Stimulated activated CD8-positive, alpha-beta memory T cell treated with anti-CD3 and anti-CD28 coated beads, Interleukin-2, amount 100 ng/mL, for 48 hours (primary cell): ENCODE results near the gene TTC28.
"Not testable (repeated sequence)": the region's sequence is repeated elsewhere in the genome, so short reads cannot be mapped to it uniquely, and the experiment has no call there.

Experiments
- DNase-seq, 2 donors: peaks; one replicate each; pipeline ENCODE4 v3.0.0-alpha.2; 2020; ENCODE audit warnings: low read depth in 2 of 2

The TTC28 gene

DNA sequence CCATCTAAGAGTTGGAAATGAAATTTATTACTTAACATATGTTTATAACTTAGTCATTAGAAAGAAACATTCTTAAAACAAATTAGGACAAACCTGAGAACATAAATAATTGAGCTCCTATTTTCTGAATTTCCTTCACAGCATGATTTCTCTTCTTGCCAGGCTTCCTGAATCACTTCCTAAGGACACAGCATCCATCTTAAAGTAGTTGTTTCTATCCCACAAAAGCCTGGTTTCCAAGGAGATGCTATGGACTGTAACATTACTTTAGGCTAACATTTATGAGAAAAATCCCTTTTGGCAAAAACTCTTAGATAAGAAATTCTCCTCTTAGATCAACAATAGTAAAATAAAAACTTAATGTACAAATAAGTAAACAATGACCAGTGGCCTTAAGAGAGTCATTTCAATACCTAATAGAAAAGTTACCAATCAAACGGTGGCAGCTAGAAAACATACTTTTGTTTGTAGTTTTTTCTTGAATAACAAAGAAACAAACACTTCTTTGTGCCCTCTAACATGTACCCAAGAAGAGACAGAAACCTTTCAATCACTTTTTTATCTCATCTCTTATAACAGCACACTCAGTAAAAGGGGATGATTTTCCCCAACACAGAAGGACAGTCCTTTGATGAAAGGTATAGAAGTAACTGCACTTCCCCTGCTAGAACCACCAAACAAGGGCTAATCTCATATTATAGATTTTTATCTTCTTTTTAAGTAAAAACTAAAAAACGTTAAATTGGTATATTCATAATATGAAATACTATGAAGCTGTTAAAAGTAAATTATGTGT, 74.5 kb downstream of the TTC28 start:
- DNase-seq: no peak

DNA sequence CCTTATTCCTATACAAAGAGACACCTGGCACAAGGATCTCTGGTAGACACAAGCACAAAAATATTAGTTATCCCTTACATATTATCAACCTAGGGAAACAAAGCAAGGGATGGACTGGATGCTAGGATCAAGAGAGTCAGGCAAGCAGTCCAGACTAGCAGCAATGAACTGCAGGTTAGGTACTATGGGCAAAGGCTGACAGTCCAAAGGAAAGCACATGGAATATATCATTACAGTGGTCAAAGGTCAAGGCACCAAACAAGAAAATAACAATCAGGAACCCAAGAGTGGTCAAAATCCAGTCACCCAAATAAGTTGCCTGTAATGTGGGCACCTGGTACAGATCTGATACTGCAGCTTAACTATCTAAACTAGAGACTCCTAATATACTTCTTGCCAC, 77.7 kb downstream of the TTC28 start:
- no peak for DNase-seq

DNA sequence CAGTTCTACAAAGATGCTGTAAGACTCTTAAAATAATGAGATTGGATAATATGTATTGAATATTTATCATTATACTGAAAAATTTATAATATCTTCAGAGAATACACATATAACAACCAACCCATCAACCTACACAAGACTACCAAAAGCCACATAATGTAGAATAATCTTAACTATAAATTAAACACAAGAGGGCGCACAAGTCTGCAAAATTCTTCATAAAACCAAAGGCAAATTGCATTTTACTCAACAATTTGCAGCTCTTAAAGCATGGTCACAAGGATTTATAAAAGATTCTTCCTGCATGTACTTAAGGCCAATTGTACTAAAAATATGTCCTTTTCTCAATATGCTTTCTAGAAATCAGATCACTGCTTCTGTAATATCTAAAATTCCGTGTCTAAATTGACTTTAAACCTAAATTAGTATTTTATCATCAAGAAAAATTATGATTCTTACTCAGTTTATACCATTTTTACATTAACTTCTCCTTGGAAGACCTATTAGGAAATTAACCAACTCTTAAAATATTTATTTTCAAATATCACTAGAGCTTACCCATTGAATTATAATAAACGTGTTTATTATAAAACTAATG, 79.0 kb downstream of the TTC28 start:
- DNase-seq: no peak

- no peak for DNase-seq
Observed at GRCh38 chr22:28599693-28600092, 79.9 kb downstream of the TTC28 start.

DNA sequence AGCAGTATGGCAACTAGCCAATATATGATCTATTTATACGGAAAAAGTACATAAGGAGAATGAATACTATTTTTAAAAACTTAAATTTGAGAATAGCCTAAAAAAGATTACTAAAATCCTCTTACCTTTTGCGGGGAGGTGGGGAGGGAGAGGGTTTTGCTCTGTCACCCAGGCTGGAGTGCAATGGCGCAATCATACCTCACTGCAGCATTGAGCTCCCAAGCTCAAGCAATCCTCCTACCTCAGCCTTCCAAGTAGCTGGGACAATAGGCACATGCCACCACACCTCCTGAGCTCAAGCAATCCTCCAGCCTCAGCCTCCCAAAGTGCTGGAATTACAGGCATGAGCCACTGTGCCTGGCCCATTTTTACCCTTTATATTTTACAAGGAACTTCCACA, 82.0 kb downstream of the TTC28 start:
- no peak for DNase-seq

GRCh38 chr22:28594797-28595462, 84.7 kb downstream of the TTC28 start:
- DNase-seq: no peak

- no peak for DNase-seq
Observed at GRCh38 chr22:28594076-28594796, 85.4 kb downstream of the TTC28 start.

- DNase-seq: no peak
Observed at GRCh38 chr22:28593299-28593698, 86.3 kb downstream of the TTC28 start.

DNA sequence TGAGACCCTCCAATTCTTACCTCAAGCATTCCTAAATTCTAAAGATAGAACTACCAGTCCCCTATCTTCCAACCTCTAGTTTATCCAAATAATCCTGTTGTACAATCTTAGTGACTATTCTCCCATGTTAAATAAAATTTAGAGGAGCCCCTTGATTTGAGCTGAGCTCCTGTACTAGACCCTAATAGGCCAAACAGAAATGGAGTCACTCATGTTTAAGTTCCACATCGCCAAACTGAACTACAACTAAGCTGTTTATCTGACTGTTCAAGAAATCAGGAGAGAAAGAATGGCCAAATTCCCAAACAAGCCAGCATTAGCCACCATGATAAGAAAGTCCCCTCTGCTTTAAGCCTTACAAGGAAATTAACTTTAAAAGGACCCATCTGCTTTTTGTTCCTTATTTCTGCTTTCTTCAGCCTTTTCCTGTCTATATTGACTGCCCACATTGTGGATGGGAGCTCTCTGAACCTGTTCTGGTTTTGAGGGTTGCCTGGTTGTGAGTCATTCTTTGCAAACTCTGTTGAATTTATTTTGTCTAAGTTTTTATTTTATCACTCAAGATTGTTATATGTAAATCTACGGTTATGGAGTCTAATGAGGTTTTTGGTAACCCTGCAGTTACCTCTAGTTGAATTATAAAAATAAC, 90.4 kb downstream of the TTC28 start:
- DNase-seq: no peak

GRCh38 chr22:28585324-28585723, 94.3 kb downstream of the TTC28 start:
- no peak for DNase-seq

DNA sequence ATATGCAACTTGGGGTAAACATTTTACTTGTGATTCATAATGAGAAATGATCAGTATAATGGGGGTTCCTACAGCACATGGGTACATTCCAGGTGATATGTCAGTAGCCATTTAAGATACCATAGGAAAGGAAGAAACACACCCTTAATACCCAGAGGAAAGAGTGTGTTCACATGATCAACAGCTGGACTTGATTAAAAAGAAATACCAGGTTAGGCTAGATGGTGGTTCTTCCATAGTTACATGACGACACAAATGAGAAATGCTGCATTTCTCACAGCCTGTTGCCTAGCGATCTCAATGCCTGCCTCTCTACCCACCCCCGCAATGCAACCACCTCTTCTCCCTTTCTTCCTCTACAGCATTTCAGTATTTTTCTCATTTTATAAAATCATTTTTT, 96.8 kb downstream of the TTC28 start:
- no peak for DNase-seq

GRCh38 chr22:28581016-28581415, 98.6 kb downstream of the TTC28 start:
- DNase-seq: no peak

- no peak for DNase-seq
Observed at GRCh38 chr22:28576162-28576561, 103.5 kb downstream of the TTC28 start.

DNA sequence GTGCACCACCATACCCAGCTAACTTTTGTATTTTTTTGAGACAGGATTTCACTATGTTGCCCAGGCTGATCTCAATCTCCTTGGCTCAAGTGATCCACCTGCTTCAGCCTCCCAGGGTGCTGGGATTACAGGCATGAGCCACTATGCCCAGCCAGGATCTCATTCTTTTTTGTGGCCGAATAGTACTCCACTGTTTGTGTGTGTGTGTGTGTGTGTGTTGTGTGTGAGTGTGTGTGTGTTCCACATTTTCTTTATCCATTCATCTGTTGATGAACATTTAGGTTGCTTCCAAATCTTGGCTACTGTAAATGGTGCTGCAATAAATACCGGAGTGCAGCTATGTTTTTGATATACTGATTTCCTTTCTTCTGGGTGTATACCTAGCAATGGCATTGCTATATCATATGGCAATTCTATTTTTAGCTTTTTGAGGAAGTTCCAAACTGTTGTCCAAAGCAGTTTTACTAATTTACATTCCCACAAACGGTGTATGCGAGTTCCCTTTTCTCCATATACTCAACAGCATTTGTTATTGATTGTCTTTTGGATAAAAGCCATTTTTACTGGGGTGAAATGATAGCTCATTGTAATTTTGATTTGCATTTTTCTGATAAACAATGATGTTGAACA, 105.4 kb downstream of the TTC28 start:
- no peak for DNase-seq

GRCh38 chr22:28570696-28571373, 108.8 kb downstream of the TTC28 start:
- DNase-seq: no peak

- not testable (repeated sequence) for DNase-seq
Observed at GRCh38 chr22:28568974-28569373, 110.7 kb downstream of the TTC28 start.

GRCh38 chr22:28568099-28568498, 111.5 kb downstream of the TTC28 start:
- DNase-seq: no peak

- not testable (repeated sequence) for DNase-seq
Observed at GRCh38 chr22:28566920-28567499, 112.6 kb downstream of the TTC28 start.

DNA sequence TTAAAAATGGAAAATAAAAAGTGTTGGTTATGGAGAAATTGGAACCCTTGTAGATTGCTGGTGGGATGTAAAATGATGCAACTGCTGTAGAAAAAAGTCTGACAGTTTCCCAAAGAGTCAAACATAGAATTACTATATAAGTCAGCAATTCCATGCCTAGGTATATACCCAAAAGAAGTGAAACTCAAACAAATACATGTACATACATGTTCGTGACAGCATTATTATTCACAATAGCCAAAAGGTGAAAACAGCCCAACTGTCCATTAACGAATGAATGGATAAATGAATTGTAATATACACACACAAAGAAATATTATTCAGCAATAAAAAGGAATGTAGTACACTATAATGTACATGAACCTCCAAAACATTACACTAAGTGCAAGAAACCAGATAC, 116.0 kb downstream of the TTC28 start:
- no peak for DNase-seq

GRCh38 chr22:28562324-28562723, 117.3 kb downstream of the TTC28 start:
- no peak for DNase-seq
